Liver (tissue), 9 donors: ENCODE data around the gene MAPK8. TPM values are rescaled to one million over a fixed set of nuclear protein-coding genes. Genes with fewer than 3 reads are reported as not detected.

Experiments
- DNase-seq: peaks from one replicate; pipeline ENCODE4 v3.0.0-alpha.2; 2017; ENCODE audit warnings: low spot score
- H3K27ac ChIP-seq, 2 donors: one replicate each; pipeline ENCODE4 v1.7.0; 2013; ENCODE audit warnings: inconsistent platforms in 2 of 2, low read length in 2 of 2, control low read depth in 1 of 2, low read depth in 1 of 2, mild to moderate bottlenecking in 1 of 2
- H3K27me3 ChIP-seq, 4 donors: one replicate each; pipeline versions ENCODE4 v1.6.1 to v1.7.0; 2013; ENCODE audit warnings: low read length in 3 of 4, inconsistent platforms in 1 of 4, mild to moderate bottlenecking in 1 of 4, moderate library complexity in 1 of 4; ENCODE audit not compliant: control insufficient read depth in 4 of 4, insufficient read depth in 4 of 4
- H3K36me3 ChIP-seq, 4 donors: one replicate each; pipeline versions ENCODE4 v1.6.1 to v1.7.0; 2013; ENCODE audit warnings: low read length in 3 of 4, mild to moderate bottlenecking in 3 of 4, low read depth in 1 of 4, moderate library complexity in 1 of 4; ENCODE audit not compliant: control insufficient read depth in 4 of 4, insufficient read depth in 3 of 4
- H3K4me1 ChIP-seq, 4 donors: one replicate each; pipeline versions ENCODE4 v1.6.1 to v1.7.0; 2013; ENCODE audit warnings: low read length in 3 of 4, mild to moderate bottlenecking in 3 of 4, moderate library complexity in 1 of 4; ENCODE audit not compliant: control insufficient read depth in 4 of 4, insufficient read depth in 4 of 4
- H3K4me3 ChIP-seq, 3 donors: one replicate each; pipeline versions ENCODE4 v1.6.1 to v1.7.0; 2013; ENCODE audit warnings: low read length in 3 of 3, control low read depth in 1 of 3, low read depth in 1 of 3, mild to moderate bottlenecking in 1 of 3
- H3K9ac ChIP-seq, 2 donors: one replicate each; pipeline ENCODE4 v1.7.0; 2013; ENCODE audit warnings: low read length in 2 of 2, mild to moderate bottlenecking in 2 of 2, moderate library complexity in 2 of 2, control low read depth in 1 of 2, low read depth in 1 of 2
- H3K9me3 ChIP-seq, 4 donors: one replicate each; pipeline versions ENCODE4 v1.6.1 to v1.7.0; 2013; ENCODE audit warnings: low read length in 3 of 4; ENCODE audit not compliant: control insufficient read depth in 4 of 4
- EGR1 ChIP-seq, 2 donors: IDR thresholded peaks; 2 replicates each; pipeline ENCODE4 v1.6.1; 2016 to 2018; ENCODE audit warnings: antibody characterized with exemption in 2 of 2, low read depth in 2 of 2
- FOXA1 ChIP-seq: IDR thresholded peaks from 2 replicates; pipeline ENCODE4 v1.6.1; 2016; ENCODE audit warnings: antibody characterized with exemption
- FOXA2 ChIP-seq: IDR thresholded peaks from 2 replicates; pipeline ENCODE4 v1.6.1; 2016; ENCODE audit warnings: antibody characterized with exemption
- GABPA ChIP-seq, 2 donors: IDR thresholded peaks in 1 of 2; conservative IDR thresholded peaks in 1 of 2; 2 replicates each; pipeline ENCODE4 v1.6.1; 2016; ENCODE audit warnings: antibody characterized with exemption in 2 of 2, mild to moderate bottlenecking in 1 of 2, moderate library complexity in 1 of 2
- HNF4A ChIP-seq, 2 donors: conservative IDR thresholded peaks; 2 replicates each; pipeline ENCODE4 v1.6.1; 2016; ENCODE audit warnings: antibody characterized with exemption in 2 of 2, mild to moderate bottlenecking in 2 of 2
- HNF4G ChIP-seq: IDR thresholded peaks from 2 replicates; pipeline ENCODE4 v1.6.1; 2016; ENCODE audit warnings: antibody characterized with exemption
- JUND ChIP-seq, 2 donors: IDR thresholded peaks; 2 replicates each; pipeline ENCODE4 v1.6.1; 2016; ENCODE audit warnings: antibody characterized with exemption in 2 of 2
- NR2F2 ChIP-seq: IDR thresholded peaks from 2 replicates; pipeline ENCODE4 v1.6.1; 2016; ENCODE audit warnings: antibody characterized with exemption
- RAD21 ChIP-seq, 2 donors: IDR thresholded peaks; 2 replicates each; pipeline ENCODE4 v1.6.1; 2016; ENCODE audit warnings: antibody characterized with exemption in 2 of 2, mild to moderate bottlenecking in 2 of 2
- RXRA ChIP-seq, 2 donors: IDR thresholded peaks; 2 replicates each; pipeline ENCODE4 v1.6.1; 2017 to 2018; ENCODE audit warnings: antibody characterized with exemption in 2 of 2, mild to moderate bottlenecking in 1 of 2
- SP1 ChIP-seq: IDR thresholded peaks from 2 replicates; pipeline ENCODE4 v1.6.1; 2018; ENCODE audit warnings: antibody characterized with exemption, mild to moderate bottlenecking
- TAF1 ChIP-seq: conservative IDR thresholded peaks from 2 replicates; pipeline ENCODE4 v1.6.1; 2016; ENCODE audit warnings: antibody characterized with exemption, mild to moderate bottlenecking
- YY1 ChIP-seq: IDR thresholded peaks from 2 replicates; pipeline ENCODE4 v1.6.1; 2016; ENCODE audit warnings: antibody characterized with exemption, mild to moderate bottlenecking
- WGBS: extraction: QIAGEN DNeasy Blood & Tissue Kit; methylation state at CpG from one replicate; pipeline ENCODE4 v1.1.7; 2013; 5-methylcytosine and 5-hydroxymethylcytosine counted together
- polyA plus RNA-seq, 2 donors: library from polyadenylated mRNA; stranded (reverse) in 1 of 2; unstranded in 1 of 2; fragments of 200-250 nt in 1 of 2; fragments of >200 nt in 1 of 2; fragmentation: Nextera tagmentation in 1 of 2; extraction: Ambion mirVana in 1 of 2; gene quantifications; one replicate each; pipeline versions ENCODE4 v1.2.1 to v1.2.3, GENCODE V29; 2013 to 2015
- total RNA-seq, 2 donors: library from RNA; depleted of rRNA; stranded (reverse); fragments of >200 nt; gene quantifications; one replicate each; pipeline ENCODE4 v1.2.3, GENCODE V29; 2014
- TF ChIP-seq, protein P1 (sequence below): IDR thresholded peaks from 2 replicates; pipeline ENCODE4 v1.6.1; 2016; ENCODE audit warnings: antibody characterized with exemption
- TF ChIP-seq, protein P2 (sequence below): IDR thresholded peaks from 2 replicates; pipeline ENCODE4 v1.6.1; 2016; ENCODE audit warnings: antibody characterized with exemption
- TF ChIP-seq, protein P3 (sequence below): fragments of 150-350 bp; IDR thresholded peaks from 2 replicates; pipeline ENCODE4 v1.5.1; 2017; ENCODE audit warnings: improper control_type of control experiment, low read depth, low read length; ENCODE audit not compliant: missing input control
- donor health status: healthy.
- donor health status: healthy.
- donor health status: healthy.
- donor health status: healthy.
- donor health status: healthy.

Gene MAPK8
- total and polyA plus RNA-seq, 4 donors, result 14.9 to 51.6 (median 24.8) TPM

DNA sequence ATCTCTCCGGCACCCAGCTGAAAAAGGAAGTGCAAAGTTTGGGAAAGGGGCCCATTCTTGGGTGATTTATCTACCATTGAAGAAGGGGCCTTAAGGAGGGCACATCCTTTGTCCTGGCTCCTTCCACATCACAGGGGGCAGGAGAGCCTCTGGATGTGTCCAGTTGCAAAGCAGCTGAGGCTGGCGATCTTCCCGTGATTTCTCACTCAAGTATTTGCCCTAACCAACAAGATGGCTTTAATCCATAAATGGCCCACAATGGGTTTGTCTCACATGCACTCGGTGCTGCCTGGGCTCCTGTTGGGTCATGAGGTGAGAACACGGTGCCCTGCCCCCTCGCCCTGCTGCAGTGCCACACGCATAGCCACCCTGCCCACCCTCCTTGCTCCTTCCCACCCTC, 17.8 kb upstream of the MAPK8 start:
- 93% methylated on average over 7 of the region's 7 CpGs for WGBS
- Histone ChIP-seq H3K9ac (no peak overlapping the region), H3K27me3 (peaks cover 0 to 4% (median 0%) of the 10 kb centered on the region in 4 donors), H3K4me3 (no peak overlapping the region), H3K36me3 (no peaks in the 10 kb centered on the region), H3K4me1 (no peaks in the 10 kb centered on the region), H3K27ac (no peak overlapping the region), H3K9me3 (peaks cover 5 to 10% (median 7%) of the 10 kb centered on the region in 4 donors)
- no peak for DNase-seq
- no peak for TF ChIP-seq EGR1 (IDR thresholded peaks at IDR 0.05; ENCODE audit: low read depth in 2 of 2)
- TF ChIP-seq YY1, result no peak
- TF ChIP-seq, protein P1, sequence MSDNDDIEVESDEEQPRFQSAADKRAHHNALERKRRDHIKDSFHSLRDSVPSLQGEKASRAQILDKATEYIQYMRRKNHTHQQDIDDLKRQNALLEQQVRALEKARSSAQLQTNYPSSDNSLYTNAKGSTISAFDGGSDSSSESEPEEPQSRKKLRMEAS, result no peak
- no peak for TF ChIP-seq FOXA1
- TF ChIP-seq HNF4A (conservative IDR thresholded peaks at IDR 0.05), result no peak
- no peak for TF ChIP-seq RAD21 (IDR thresholded peaks at IDR 0.05)
- no peak for TF ChIP-seq HNF4G
- TF ChIP-seq, protein P2, sequence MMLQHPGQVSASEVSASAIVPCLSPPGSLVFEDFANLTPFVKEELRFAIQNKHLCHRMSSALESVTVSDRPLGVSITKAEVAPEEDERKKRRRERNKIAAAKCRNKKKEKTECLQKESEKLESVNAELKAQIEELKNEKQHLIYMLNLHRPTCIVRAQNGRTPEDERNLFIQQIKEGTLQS, result no peak
- no peak for TF ChIP-seq RXRA (IDR thresholded peaks at IDR 0.05)

DNA sequence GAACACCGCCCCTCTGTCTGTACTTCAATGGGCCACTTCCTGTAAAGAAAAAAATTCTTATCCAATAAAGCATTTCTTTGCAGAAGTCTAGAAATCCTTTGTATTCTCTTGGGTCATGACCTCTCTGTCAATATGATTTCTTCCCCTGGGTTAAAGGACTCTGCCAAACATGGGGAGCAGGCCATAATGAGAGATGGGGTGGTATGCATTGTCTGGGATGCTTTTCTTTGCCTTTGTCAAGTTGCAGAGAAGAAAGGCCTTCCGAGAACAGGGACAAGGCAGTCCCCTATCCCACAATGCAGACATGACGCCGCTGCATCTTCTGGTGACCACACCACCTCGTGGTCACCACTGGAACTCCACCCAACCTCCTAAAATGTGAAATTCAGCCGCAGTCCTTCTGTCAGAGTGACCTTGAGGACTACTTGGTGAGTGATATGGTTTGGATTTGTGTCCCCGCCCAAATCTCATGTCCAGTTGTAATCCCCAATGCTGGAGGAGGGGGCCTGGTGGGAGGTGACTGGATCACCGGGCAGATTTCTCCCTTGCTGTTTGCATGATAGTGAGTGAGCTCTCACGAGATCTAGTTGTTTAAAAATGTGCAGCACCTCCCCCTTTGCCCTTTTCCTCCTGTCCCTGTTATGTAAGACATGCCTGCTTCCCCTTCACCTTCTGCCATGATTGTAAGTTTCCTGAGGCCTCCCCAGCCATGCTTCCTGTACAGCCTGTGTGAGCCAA, 16.8 kb upstream of the MAPK8 start:
- TF ChIP-seq, protein P3, sequence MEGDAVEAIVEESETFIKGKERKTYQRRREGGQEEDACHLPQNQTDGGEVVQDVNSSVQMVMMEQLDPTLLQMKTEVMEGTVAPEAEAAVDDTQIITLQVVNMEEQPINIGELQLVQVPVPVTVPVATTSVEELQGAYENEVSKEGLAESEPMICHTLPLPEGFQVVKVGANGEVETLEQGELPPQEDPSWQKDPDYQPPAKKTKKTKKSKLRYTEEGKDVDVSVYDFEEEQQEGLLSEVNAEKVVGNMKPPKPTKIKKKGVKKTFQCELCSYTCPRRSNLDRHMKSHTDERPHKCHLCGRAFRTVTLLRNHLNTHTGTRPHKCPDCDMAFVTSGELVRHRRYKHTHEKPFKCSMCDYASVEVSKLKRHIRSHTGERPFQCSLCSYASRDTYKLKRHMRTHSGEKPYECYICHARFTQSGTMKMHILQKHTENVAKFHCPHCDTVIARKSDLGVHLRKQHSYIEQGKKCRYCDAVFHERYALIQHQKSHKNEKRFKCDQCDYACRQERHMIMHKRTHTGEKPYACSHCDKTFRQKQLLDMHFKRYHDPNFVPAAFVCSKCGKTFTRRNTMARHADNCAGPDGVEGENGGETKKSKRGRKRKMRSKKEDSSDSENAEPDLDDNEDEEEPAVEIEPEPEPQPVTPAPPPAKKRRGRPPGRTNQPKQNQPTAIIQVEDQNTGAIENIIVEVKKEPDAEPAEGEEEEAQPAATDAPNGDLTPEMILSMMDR, result peak; percentile 77
- TF ChIP-seq SP1 (no peak), FOXA1 (no peak), HNF4A (conservative IDR thresholded peaks at IDR 0.05) (no peak), NR2F2 (no peak), RAD21 (IDR thresholded peaks at IDR 0.05) (peak; percentile 63 to 79), FOXA2 (no peak), GABPA (IDR thresholded peaks at IDR 0.05 in 1 of 2, conservative IDR thresholded peaks at IDR 0.05 in 1 of 2) (no peak), TAF1 (no peak), YY1 (no peak), EGR1 (IDR thresholded peaks at IDR 0.05; ENCODE audit: low read depth in 2 of 2) (no peak), JUND (IDR thresholded peaks at IDR 0.05) (no peak)
- TF ChIP-seq, protein P1, result no peak
- TF ChIP-seq, protein P2, result no peak
- no peak overlapping the region for H3K27ac ChIP-seq
- H3K36me3 ChIP-seq, result no peaks in the 10 kb centered on the region
- H3K4me3 ChIP-seq, result no peak overlapping the region
- WGBS, result 29% methylated on average over 9 of the region's 9 CpGs
- no peaks in the 10 kb centered on the region for H3K4me1 ChIP-seq
- no peak overlapping the region for H3K9ac ChIP-seq
- no peaks in the 10 kb centered on the region for H3K27me3 ChIP-seq
- DNase-seq, result peak; percentile 58
- H3K9me3 ChIP-seq, result peaks cover 0 to 2% (median under 1%) of the 10 kb centered on the region in 4 donors
